GM21723 (cell line): ENCODE results near the gene PSMB5.

ENCODE experiments used
- ATAC-seq: cut with Tn5 transposase; IDR thresholded peaks from one replicate; pipeline ENCODE4 v1.9.1; 2021; ENCODE audit warnings: mild to moderate bottlenecking, moderate library complexity; ENCODE audit not compliant: unreplicated experiment

Gene PSMB5

DNA sequence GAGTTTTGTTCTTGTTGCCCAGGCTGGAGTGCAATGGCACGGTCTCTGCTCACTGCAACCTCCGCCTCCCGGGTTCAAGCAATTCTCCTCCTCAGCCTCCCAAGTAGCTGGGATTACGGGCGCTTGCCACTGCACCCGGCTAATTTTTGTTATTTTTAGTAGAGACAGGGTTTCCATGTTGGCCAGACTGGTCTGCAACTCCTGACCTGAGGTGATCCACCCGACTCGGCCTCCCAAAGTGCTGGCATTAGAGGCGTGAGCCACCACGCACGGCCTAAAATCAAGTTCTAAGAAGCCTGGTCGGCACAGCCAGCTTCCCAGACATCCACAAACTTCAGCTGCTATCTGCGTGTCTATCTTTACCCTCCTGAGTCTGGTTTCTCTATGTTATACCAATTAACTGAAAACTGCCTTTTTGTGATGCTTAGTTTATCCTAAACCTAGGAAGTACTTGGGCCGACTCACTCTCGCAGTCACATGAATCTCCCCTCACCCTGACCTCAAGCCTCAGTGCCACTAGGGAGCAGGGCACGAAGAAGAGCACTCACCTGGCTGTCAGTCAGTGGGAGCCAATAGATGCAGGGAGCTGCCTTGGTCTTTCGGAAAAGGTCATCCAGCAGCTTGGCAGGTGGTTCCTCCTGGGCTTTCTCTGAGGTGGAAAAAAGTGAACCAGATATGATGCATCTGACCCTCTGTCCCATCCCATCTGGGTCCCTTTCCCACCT lies 26.0 kb upstream of the PSMB5 start:
- ATAC-seq: no peak

DNA sequence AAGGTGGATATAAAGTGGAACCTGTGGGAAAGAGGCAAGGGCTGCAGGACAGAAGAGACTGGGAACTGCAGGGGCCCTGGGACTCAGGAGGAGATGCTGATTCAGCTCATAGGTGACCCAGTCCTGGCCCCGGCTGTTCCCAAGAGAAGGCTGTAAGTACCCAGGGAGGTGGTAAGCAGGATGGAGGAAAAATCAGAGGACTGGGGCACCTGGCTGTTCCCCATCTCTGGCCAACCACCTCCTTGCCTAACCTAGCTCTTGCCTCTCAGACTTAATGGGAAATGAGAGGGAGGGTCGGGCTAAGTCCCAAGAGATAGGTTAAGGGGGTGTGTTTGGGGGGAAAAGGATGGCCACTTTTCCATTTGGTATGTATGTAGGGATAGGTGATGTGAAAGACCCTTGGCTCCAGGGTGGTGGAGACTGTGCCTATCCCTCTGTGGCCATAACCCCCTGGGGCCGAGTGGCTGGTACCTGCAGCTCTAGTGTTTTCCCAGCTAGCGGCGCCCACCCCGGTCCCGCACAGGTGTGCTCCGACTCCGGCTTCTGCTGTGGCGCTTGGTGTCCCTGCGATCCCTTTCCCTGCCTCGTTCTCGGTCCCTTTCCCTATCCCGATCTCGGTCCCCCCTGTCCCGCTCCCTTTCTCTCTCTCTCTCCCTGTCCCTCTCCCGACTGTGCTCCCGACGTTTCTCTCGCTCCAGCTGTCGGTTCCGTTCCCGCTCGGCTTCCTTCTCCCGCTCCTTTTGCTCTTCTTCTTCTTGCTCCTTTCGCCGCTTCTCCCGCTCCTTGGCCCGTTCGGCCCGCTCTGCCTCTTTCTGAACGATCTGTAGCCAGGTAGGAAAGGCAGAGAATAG lies 24.2 kb upstream of the PSMB5 start:
- no peak for ATAC-seq

DNA sequence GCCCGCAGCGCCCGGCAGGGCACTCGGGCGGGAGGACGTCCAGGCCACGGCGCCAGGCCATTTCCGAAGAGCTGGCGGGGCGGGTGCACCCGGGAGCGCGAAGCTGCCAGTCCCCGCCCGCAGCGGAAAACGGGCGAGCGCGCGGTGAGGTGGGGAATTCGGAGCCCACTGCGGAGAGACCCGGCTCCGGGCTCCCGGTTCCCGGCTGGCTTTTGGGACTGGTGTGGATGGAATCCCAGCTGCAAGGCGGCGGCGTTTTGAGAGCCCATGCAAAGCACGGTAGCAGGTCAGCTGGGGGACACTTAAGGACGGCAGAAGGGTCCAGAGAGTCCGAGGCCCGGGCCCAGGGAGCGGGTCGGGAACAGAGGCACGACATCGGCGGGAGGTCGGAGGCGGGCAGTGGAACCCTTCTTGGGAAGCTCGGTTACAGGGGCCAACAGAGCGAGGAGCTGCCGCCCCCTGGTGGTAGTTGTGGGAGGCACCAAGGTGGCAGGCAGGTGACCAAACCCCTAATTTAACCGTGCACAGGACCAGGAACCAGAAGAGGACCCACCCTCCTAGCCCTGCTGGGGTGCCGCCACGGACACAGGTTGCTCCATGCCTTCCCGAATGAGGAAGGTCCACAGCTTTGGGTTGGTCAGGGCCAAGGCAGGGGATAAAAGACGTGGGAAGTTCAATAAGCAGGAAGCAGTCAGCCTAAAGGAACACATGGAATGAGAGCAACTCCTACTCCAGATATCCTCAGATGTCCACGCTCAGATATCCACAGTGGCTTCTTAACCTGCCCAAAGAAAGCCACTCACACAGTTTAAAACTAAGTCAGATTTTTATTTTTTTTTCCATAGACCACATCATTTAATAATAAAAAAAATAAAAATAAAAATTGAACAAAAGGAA lies 23.3 kb upstream of the PSMB5 start:
- ATAC-seq: peak; percentile 64

DNA sequence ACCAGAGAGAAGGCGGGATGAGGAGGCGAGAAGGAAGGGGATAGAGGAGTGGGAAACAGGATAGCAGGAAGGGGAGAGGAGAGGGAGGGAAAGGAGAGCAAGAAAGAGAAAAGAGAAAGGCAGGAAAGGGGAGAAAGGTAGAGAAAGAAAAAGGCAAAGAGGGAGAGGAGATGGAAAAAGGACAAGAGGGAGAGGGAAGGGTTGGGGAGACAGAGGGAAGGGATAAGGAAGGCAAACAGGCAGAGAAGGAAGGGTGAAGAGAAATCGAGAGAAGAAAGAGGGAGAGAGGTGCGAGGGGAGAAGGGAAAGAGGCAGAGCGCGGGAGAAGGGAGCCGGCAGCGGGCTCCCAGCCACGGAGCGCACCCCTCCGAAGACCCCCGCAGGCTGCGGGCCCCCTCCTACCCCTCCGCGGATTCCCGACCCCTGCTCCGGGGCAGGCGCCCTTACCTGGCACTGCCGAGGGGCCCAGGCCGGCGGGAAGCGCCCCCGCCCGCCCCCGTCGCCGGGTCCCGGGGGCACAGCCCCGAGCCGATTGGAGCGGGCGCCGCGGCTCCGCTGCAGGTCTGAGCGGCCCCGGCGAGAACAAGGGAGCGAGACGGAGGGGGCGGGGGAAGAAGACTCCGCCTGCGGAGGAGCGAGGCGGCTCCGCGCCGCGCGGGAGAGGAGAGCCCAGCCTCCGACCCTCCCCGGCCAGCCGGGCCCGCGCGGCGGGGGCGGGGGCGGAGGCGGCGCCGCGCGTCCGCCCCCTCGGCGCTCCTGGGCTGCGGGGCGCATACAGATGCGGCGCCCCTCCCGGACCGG lies 22.5 kb upstream of the PSMB5 start, which contains the start of gene CDH24:
CDH24 (minus strand) TSS at position 565 of the 801 bp plus-strand sequence. CDS start 1,787 bp downstream, outside the sequence.
- ATAC-seq: peak; percentile 60

DNA sequence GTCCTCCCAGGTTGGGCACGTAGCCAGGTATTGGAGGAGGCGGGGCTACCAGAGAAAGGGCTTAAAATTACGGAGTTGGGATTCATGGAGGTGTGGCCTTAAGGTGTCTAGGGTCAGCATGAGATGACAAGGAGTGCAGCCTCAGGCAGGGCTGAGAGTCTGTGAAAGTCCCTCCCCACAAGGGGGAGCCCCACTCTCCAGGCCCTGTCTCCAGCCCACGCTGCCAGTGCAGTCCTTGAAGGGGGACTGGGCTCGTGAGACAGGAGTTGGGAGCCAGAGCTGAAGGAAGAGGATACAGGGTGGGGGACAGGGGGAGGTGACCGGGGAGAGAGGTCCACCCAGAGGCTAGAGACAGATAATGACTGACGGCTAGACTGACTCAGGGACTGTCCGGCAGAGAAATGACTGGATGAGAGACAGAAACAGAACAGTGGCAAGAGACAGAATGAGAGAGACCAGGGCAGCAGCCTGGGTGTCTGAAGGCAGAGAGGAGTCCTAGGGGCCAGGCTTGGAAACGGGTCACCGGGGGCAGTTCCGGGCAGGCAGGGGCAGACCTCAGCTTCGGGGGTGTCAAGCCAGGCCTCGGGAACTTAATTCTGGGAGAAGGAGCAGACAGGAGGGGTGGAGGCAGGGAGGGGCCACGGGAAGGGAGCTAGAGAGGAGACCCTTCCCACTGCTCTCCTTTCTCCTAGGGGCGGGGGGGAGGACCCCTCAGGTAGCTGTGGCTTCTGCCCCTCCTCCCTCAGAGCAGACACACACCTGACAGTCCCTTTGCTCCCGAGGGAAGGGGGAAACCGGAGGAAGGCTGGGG lies 21.6 kb upstream of the PSMB5 start:
- peak; percentile 57 for ATAC-seq

DNA sequence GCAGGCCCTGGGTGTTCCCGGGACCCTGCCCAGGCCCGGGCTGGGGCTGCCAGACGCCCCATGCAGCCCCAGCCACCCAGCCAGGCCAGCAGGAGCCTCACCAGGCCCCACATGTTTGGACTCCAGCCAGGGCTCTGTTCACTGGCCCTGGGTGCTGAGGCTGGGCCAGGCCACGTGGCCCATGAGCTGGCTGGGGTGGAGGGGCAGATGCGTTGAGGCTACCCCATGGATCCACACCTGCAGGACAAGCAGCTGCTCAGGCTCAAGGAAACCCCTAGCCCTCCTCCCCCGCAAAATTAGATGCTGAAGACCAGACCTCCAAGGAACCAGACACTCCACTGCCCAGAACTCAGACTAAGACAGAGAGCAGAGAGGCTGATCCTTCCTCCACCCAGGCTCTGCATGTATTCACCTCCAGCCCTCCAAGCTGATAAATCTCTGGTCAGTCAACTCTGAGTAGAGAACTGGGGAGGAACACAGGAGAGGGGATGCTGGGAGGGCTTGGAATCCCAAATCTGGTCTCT lies 21.0 kb upstream of the PSMB5 start:
- ATAC-seq: no peak

DNA sequence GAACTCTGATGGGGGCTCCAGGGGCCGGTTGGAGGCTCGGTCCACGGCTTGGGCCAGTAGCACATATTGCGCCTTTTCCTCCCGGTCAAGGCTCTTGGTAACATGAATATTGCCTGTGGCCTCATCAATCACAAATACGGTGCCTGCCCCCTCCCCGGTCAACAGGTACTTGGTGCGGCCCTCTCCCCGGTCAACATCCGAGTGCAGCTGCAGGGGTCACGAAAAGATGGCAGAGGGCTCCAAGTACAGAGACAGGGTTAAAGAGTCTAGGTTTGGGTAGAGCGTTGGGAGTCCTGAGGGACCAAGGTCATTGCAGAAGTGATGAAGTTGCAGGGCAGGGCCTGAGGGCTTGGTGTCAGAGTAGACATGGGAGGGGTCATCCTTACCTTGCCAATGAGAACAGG lies 20.4 kb upstream of the PSMB5 start:
- no peak for ATAC-seq

DNA sequence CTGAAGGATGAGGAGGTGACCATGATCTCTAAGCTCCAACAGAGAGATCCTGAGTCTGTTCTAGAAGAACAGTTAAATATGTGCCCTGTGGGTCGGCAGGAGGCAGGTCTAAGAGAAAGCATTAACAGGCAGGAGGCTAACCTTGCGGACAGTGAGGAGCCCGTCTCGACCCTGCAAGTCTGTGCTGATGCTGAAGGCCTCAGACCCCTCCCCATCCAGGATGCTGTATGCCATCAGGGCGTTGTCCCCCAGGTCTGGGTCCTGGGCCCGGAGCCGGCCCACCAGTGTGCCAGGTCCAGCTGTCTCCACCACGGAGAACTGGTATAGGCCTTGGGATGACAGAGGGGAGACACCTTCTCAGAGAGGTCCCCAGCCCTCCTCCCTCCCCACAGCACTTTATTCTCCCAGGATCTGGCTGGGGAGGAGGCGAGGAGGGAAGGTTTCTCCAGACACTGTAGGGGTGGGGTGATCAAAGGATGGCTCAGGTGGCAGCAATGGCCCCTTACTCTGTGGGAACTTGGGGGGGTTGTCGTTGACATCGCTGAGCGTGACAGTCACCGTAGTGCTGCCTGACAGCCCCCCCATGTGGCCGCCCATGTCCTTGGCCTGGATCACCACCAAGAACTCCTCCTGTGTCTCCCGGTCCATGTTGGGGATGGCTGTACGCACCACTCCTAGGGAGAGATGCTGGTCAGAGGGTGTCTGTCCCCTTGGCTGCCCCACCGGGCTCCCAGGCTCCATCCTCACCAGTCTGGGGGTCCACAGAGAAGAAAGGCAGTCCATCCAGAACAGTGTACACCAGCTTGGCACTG lies 19.5 kb upstream of the PSMB5 start:
- no peak for ATAC-seq

DNA sequence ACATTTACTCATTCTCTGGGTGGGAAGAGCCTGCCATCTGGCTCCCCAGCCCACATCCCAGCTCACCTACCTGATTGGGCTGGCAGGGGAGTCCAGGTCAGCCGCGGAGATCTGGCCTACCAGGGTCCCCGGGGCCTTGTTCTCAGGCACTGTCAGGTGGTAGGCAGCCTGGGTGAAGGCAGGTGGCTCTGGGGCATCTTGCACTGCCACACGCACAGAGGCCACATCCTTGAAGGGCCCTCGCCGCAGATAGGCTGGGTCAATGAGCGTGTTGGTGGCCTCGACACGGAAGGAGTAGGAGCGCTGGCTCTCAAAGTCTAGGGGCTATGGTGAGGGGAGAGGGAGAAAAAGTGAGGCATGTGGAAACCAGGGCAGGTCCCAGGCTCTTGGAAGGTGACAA lies 18.7 kb upstream of the PSMB5 start:
- ATAC-seq: no peak

DNA sequence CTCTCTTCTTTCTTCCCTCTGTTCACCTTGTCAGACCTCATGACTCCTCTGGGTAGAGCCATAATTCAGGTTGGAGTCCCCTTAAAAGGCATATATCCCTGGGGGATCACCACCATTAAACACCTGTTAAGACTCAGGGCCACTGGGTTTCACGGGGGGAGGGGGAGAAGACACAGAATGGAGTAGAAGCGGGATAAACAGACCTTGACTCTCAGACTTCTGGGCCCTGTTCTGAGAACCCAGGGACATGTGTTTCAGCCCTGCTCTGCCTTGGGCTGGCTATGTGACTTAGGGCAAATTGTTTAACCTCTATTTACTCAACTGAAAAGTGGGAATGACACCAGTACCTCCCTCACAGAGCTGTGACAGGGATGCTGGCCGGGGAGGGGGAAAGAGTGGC lies 18.0 kb upstream of the PSMB5 start:
- ATAC-seq: no peak

DNA sequence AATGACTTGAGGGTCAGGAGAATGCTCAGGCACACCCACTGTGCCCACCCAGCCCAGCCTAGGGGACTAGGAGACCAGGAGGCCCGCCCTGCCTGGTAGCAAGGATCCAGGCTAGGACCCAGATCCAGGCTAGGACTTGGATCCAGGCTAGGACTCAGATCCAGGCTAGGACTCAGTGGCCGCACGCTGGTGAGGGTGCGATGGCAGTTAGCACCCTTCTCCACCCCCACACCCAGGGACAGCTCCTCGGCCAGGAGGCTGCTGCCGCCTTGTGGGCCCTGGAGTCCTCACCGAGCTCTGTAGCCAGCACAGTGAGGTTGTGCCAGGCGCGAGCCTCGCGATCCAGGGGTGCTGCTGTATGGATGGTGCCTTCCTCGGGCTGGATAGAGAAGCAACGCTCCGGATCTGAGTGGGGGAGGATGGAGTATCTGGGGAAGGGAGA lies 17.5 kb upstream of the PSMB5 start:
- no peak for ATAC-seq

DNA sequence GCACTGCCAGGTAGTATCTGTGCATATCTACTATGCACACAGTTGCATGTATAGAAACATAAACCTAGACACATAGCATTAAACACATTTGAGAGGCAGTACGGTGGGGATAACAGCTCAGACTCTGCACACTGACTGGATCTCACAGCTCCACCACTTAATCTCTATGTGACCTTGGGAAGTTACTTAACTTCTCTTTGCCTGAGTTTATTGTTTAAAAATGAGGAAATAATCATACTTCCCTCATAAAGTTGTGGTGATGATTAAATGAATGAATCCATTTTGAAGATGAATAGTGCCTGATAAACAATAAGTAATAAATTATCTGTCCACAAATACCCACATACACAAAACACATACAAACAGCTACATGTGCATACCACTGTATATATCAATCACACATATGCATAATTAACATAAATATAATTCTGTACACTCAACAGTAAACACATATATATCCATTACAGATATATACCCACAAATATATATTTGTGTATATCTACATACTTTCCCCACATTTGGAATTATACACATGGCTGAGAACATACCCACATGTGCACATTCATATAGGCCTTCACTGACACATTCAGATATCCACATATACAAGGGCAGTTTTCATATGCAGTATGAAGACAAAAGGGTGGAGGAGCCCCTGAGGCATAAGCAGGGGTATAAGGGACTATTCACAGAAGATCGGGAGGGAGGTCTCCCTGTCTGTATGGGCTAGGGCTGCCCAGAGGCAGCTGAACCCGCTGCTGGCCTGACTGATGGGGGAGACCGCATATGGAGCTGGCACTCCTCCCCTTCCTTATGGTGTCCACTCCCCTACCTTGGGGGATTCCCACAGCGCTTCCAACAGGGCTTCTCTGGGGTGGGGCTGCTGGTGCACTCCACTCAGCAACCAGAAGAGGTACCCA lies 16.7 kb upstream of the PSMB5 start:
- no peak for ATAC-seq

DNA sequence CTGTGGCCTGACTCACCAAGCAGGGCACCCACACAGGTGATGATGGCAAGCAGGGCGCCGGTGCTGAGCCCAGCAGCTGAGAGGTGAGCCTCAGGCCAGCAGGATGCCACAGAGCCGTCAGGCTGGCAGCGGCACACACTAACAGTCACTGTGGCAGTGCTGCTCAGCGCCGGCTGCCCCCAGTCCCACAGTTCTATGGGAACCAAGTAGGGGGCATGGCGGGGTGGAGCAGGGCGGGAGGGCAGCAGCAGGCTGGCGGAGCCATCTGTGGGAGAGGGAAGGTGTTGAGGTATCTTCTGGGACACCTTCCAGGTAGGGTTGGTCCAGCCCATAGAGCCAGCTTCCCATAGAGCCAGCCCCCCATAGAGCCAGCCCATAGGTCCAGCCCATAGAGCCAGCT lies 14.3 kb upstream of the PSMB5 start:
- ATAC-seq: no peak

DNA sequence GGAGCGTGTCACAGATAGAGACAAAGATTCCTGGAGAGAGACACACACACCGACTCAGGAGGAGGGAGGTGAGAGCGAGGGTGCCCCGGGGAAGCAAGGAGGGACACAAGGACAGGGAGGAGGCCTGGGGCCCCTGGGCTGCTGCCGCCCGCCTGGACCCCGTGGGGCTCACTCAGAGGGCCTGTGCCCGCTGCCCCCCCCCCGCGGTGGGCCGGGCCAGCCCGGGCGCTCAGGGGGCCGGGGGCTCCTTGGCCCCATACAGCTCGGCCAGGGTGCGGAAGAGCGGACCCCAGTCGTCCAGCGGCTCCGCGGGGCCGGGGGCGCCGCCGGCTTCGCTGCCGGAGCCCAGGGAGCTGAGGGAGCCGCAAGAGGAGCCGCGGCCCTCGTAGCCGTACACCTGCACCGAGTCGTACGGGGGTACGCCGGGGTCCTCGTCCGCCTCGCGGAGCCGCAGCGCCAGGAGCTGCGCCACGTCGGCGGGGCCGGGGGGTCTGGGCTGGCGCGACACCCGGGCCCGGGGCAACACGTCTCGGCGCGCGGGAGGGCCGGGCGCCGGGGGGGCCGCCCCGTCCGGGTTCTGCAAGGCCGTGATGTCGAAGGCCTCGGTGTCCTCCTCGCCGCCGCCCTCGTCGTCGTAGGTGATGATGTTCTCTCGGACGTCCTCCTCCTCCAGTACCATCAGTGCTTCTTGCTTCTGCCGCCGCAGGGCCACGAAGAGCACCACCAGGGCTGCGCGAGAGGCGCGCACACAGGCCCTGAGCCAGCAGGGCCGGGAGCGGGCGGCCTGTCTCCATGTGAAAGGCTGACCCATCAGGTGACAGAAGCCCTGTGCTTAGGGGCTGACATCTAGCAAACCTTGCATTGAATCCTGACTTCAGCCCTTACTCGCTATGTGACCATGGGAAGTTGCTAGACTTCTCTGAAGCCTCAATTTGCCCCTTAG lies 13.3 kb upstream of the PSMB5 start:
- ATAC-seq: no peak

DNA sequence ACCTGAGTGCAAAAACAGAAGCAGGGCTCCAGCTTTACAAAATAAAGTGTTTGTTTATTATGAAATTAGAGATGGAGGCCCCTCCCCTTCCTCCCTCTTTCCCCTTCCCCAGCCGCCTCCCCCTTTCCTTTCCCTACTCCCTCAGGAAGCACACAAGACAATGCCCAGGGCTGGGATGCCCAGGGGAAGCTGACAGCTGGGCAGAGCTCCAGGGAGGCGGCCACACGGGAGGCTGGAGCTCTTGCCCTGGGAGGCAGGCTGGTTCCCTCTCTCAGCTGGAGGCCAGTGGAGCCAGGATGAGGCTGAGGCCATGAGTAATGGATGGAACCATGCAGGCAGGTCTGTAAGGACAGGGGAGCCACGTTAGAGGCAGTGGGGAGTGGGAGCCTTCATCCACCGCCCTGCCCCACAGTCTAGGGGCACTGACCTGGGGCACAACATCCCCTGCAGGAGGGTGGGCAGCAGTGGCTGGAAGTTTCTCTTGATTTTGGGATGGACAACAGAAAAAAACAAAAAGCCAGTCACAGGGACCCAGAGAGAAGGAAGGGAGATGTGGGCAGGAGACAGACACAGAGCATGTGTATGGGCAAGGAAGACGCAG lies 12.4 kb upstream of the PSMB5 start:
- no peak for ATAC-seq
